GM19397 (cell line): Measurements from ENCODE around the gene PCARE.

Experiments used
- ATAC-seq: cut with Tn5 transposase; IDR thresholded peaks from one replicate; pipeline ENCODE4 v1.9.1; 2021; ENCODE audit warnings: mild to moderate bottlenecking, moderate library complexity; ENCODE audit not compliant: unreplicated experiment

Gene PCARE

GRCh38 chr2:29063646-29064345 lies 10.5 kb downstream of the PCARE start:
- no peak for ATAC-seq

GRCh38 chr2:29063056-29063455 lies 11.3 kb downstream of the PCARE start:
- ATAC-seq = no peak

GRCh38 chr2:29062371-29062770 lies 12.0 kb downstream of the PCARE start:
- ATAC-seq = no peak

GRCh38 chr2:29061616-29062015 lies 12.7 kb downstream of the PCARE start:
- no peak for ATAC-seq

GRCh38 chr2:29061176-29061575 lies 13.1 kb downstream of the PCARE start:
- no peak for ATAC-seq

- ATAC-seq = no peak
Measured at GRCh38 chr2:29060441-29060840, 13.9 kb downstream of the PCARE start.

GRCh38 chr2:29059624-29060023 lies 14.7 kb downstream of the PCARE start:
- ATAC-seq = no peak

GRCh38 chr2:29057006-29057405 lies 17.3 kb downstream of the PCARE start:
- ATAC-seq = no peak

- no peak for ATAC-seq
Measured at GRCh38 chr2:29056452-29056851, 17.9 kb downstream of the PCARE start.

GRCh38 chr2:29055601-29056000 lies 18.7 kb downstream of the PCARE start:
- no peak for ATAC-seq

- no peak for ATAC-seq
Measured at GRCh38 chr2:29054430-29054829, 19.9 kb downstream of the PCARE start.

GRCh38 chr2:29053670-29054400 lies 20.5 kb downstream of the PCARE start:
- no peak for ATAC-seq

GRCh38 chr2:29053223-29053622 lies 21.1 kb downstream of the PCARE start:
- ATAC-seq = no peak

GRCh38 chr2:29052807-29053206 lies 21.5 kb downstream of the PCARE start:
- ATAC-seq = no peak

- ATAC-seq = no peak
Measured at GRCh38 chr2:29051730-29052129, 22.6 kb downstream of the PCARE start.

GRCh38 chr2:29050591-29050990 lies 23.7 kb downstream of the PCARE start:
- no peak for ATAC-seq

- ATAC-seq = no peak
Measured at GRCh38 chr2:29047083-29047845, 27.1 kb downstream of the PCARE start.

- ATAC-seq = no peak
Measured at GRCh38 chr2:29046321-29046720, 28.0 kb downstream of the PCARE start.

- no peak for ATAC-seq
Measured at GRCh38 chr2:29044459-29044858, 29.9 kb downstream of the PCARE start.

- ATAC-seq = no peak
Measured at GRCh38 chr2:29042561-29043075, 31.7 kb downstream of the PCARE start.

GRCh38 chr2:29041161-29041660 lies 33.1 kb downstream of the PCARE start:
- no peak for ATAC-seq
